ENCODE data around the gene NEDD1. TPM values are rescaled to one million over a fixed set of nuclear protein-coding genes. Genes with fewer than 3 reads are reported as not detected.

The NEDD1 gene
- total RNA-seq, 1 experiment from 2014 or later = 30.3 TPM

DNA sequence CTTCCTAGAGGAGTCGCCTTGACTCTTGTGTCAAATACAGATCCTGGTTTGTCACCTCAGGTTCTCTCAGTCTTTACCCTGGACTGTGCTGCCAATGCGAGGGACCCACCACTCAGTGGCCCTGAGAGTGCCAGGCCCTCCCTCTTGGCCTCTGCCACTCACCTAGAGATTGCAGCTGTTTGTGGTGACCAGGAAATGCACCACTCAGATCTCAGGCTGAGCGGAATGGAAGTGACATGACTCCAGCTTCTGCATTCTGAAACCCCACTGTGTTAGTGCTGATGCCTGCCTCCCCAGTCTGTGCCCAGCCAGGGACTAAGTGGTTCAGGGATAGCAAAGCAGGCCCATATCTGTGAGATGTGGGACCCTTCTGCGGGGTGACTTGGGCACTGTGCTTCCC is 27.8 kb upstream of the NEDD1 start:
- DNase-seq (ENCODE audit: low read depth, low spot score) (no peak), ATAC-seq (no peak)
- H3K9me3 ChIP-seq (ENCODE audit: control insufficient read depth, insufficient read depth, low read depth, low read length) = no peaks in the 10 kb centered on the region
- no peaks in the 10 kb centered on the region; the same call in 1 of the 2 replicates for H3K27me3 ChIP-seq (ENCODE audit: control insufficient read depth, insufficient read depth, low read length)
- intact Hi-C loops (cut with micrococcal nuclease; ENCODE audit: unreplicated experiment) = no loop called here
- TF ChIP-seq POLR2AphosphoS5 (IDR thresholded peaks at IDR 0.05; ENCODE audit: low read depth, low read length) = no peak
- TF ChIP-seq, protein P1, sequence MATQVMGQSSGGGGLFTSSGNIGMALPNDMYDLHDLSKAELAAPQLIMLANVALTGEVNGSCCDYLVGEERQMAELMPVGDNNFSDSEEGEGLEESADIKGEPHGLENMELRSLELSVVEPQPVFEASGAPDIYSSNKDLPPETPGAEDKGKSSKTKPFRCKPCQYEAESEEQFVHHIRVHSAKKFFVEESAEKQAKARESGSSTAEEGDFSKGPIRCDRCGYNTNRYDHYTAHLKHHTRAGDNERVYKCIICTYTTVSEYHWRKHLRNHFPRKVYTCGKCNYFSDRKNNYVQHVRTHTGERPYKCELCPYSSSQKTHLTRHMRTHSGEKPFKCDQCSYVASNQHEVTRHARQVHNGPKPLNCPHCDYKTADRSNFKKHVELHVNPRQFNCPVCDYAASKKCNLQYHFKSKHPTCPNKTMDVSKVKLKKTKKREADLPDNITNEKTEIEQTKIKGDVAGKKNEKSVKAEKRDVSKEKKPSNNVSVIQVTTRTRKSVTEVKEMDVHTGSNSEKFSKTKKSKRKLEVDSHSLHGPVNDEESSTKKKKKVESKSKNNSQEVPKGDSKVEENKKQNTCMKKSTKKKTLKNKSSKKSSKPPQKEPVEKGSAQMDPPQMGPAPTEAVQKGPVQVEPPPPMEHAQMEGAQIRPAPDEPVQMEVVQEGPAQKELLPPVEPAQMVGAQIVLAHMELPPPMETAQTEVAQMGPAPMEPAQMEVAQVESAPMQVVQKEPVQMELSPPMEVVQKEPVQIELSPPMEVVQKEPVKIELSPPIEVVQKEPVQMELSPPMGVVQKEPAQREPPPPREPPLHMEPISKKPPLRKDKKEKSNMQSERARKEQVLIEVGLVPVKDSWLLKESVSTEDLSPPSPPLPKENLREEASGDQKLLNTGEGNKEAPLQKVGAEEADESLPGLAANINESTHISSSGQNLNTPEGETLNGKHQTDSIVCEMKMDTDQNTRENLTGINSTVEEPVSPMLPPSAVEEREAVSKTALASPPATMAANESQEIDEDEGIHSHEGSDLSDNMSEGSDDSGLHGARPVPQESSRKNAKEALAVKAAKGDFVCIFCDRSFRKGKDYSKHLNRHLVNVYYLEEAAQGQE (IDR thresholded peaks at IDR 0.05; ENCODE audit: insufficient read depth in 1 of 2, low read depth in 2 of 2, low read length in 1 of 2) = no peak
- TF ChIP-seq TCF7L2 (IDR thresholded peaks at IDR 0.05; ENCODE audit: low read depth, low read length) = no peak
- TF ChIP-seq, protein P2, sequence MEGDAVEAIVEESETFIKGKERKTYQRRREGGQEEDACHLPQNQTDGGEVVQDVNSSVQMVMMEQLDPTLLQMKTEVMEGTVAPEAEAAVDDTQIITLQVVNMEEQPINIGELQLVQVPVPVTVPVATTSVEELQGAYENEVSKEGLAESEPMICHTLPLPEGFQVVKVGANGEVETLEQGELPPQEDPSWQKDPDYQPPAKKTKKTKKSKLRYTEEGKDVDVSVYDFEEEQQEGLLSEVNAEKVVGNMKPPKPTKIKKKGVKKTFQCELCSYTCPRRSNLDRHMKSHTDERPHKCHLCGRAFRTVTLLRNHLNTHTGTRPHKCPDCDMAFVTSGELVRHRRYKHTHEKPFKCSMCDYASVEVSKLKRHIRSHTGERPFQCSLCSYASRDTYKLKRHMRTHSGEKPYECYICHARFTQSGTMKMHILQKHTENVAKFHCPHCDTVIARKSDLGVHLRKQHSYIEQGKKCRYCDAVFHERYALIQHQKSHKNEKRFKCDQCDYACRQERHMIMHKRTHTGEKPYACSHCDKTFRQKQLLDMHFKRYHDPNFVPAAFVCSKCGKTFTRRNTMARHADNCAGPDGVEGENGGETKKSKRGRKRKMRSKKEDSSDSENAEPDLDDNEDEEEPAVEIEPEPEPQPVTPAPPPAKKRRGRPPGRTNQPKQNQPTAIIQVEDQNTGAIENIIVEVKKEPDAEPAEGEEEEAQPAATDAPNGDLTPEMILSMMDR (IDR thresholded peaks at IDR 0.05) = no peak
- no peak for TF ChIP-seq SIN3A (IDR thresholded peaks at IDR 0.05; ENCODE audit: borderline replicate concordance, insufficient read depth, low read depth, low read length)
- no peaks in the 10 kb centered on the region for H3K4me1 ChIP-seq (ENCODE audit: control insufficient read depth, insufficient read depth, low read length)
- BruUV-seq (replicated peaks) = no TSS peak
- ChIA-PET CTCF (no interaction called here), POLR2A (no interaction called here)
- no peak overlapping the region for H3K27ac ChIP-seq (ENCODE audit: low read length)
- no peak overlapping the region for H3K4me3 ChIP-seq (ENCODE audit: low read depth in 2 of 2, low read length in 2 of 2)
- in situ Hi-C loops (cut with HindIII; ENCODE audit: low pct_unique_long_range_greater_than_20kb, low sequenced_read_pairs) = no loop called here
- no peaks in the 10 kb centered on the region for H3K36me3 ChIP-seq (ENCODE audit: control insufficient read depth, insufficient read depth, low read length)

DNA sequence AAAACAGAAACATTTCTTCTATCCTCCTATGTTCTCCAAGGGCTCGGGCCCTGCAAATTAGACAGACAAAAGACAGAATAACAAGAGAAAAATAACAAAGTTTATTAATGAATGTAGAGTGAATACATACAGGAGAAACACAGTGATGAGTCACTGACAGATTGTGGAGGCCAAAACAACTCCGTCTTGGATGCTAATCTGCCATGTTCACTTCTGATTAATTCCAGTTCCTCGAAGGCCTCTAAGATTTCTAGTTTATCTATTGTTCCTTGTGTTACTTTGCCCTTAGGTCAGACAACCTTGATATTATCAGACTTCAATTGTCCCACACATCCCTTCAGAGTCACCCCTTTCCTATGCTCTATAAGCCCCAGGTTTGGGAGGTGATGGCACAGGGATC is 26.8 kb upstream of the NEDD1 start:
- DNase-seq (ENCODE audit: low read depth, low spot score) (no peak), ATAC-seq (no peak)
- H3K27ac ChIP-seq (ENCODE audit: low read length) = no peak overlapping the region
- intact Hi-C loops (cut with micrococcal nuclease; ENCODE audit: unreplicated experiment) = no loop called here
- TF ChIP-seq, protein P2 (IDR thresholded peaks at IDR 0.05) = no peak
- no peak for TF ChIP-seq SIN3A (IDR thresholded peaks at IDR 0.05; ENCODE audit: borderline replicate concordance, insufficient read depth, low read depth, low read length)
- TF ChIP-seq TCF7L2 (IDR thresholded peaks at IDR 0.05; ENCODE audit: low read depth, low read length) = no peak
- TF ChIP-seq POLR2AphosphoS5 (IDR thresholded peaks at IDR 0.05; ENCODE audit: low read depth, low read length) = no peak
- TF ChIP-seq, protein P1 (IDR thresholded peaks at IDR 0.05; ENCODE audit: insufficient read depth in 1 of 2, low read depth in 2 of 2, low read length in 1 of 2) = no peak
- no peaks in the 10 kb centered on the region for H3K9me3 ChIP-seq (ENCODE audit: control insufficient read depth, insufficient read depth, low read depth, low read length)
- no peaks in the 10 kb centered on the region; the same call in 1 of the 2 replicates for H3K27me3 ChIP-seq (ENCODE audit: control insufficient read depth, insufficient read depth, low read length)
- no peak overlapping the region for H3K4me3 ChIP-seq (ENCODE audit: low read depth in 2 of 2, low read length in 2 of 2)
- H3K4me1 ChIP-seq (ENCODE audit: control insufficient read depth, insufficient read depth, low read length) = no peaks in the 10 kb centered on the region
- ChIA-PET CTCF (no interaction called here), POLR2A (no interaction called here)
- in situ Hi-C loops (cut with HindIII; ENCODE audit: low pct_unique_long_range_greater_than_20kb, low sequenced_read_pairs) = no loop called here
- BruUV-seq (replicated peaks) = no TSS peak
- H3K36me3 ChIP-seq (ENCODE audit: control insufficient read depth, insufficient read depth, low read length) = no peaks in the 10 kb centered on the region
